GM21825 (cell line): ENCODE measurements around the gene UBE4B.

Experiments
- ATAC-seq: cut with Tn5 transposase; IDR thresholded peaks from one replicate; pipeline ENCODE4 v1.9.1; 2021; ENCODE audit warnings: mild to moderate bottlenecking, moderate library complexity; ENCODE audit not compliant: unreplicated experiment

UBE4B gene

DNA sequence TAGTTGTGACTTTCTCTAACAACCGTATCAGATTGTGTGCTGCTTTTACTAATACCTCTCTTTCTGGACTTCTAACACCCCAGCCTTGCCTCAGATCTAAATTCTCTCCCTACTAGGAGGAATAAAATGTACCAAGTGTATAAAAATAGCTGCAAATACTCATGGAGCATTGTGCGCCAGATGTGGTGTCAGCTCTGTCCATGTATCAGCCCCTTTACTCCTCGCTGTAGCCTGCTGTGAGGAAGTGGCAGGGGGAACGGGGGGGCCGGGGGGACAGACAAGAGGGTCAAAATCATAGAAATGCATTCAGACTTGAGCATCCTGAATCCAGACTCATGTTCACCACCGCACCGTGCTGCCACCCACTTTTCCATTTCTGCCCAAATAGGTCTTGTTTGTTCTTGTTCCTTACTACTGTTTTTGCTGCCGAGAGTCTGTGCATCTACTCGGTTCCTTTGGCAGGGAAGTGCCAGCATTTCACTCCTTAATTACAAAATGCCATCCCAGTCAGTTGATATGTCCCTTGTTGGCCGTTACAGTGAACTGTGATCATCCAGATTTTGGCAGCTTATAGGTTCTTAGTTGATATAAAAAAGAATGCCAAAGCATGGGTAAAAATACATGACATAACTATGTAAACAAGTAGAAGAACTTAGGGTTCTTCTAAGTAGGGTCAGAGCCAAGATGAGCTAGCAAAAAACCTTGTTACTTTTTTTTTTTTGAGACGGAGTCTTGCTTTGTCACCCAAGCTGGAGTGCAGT is 76.4 kb downstream of the UBE4B start:
- no peak for ATAC-seq

DNA sequence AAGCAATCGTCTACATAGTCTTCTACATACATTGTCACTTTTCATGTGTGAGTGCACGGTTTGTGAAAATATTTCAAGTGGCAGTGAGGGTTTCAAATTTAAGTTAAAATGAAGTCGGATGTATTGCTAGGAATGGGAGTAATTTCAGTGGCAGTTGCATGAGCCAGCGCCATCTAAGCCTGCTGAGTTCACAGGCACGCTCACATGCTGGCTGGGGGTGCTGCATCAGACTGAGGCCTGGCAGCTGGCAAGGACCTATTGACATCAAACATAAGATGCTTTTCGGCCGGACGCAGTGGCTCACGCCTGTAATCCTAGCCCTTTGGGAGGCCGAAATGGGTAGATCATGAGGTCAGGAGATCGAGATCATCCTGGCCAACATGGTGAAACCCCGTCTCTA is 80.7 kb downstream of the UBE4B start:
- no peak for ATAC-seq

DNA sequence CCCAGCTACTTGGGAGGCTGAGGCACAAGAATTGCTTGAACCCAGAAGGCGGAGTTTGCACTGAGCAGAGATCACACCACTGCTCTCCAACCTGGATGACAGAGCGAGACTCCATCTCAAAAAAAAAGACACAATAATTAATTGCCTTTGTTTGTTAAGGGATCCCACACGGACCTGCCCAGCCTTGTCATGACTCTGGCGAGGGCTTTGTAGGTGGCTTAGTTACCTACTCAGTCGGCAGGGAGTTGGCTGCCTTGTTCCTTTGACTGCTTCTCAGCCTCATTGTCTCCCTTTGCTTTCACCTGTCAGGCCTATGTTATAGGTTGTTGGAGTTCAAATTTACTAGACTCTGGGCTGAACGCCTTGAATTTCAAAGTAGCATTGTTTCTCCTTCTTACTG is 82.0 kb downstream of the UBE4B start:
- ATAC-seq, result no peak

DNA sequence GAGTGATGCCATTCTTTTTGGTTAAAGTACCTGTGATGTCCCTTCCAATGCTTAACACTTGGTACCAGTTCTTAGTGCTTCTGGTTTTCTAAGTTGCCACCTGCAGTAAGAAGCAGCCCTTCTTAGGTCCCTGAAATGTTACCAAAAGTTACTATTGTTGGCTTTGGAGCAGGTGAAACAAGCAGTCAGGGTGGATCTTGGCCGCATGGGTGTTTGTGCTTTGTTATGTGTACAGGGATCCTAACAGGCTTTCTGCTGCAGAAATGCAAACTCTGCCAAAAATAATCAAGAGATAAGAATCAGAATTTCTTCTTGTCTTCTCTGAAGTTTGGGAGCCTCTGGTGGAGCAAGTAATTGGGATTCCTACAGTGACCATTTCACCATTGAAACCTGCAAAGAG is 84.4 kb downstream of the UBE4B start:
- ATAC-seq, result no peak

DNA sequence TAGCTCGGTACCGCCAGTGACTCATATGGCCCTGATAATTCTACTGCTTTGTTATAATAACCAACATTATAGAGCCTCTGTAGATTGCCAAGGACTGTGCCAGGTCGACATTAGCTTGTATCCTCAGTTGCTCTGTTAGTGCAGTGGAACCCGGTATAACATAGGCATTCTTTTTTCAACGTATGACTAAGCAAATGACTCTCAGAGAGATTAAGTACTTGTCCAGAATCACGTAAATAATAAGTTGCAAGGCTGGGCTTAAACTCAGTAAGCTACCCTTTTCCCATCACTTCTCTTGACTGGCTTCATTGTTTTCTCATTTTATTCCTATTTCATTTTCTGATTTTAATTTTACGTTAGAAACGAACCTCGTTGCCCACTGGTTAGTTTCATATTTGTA is 85.1 kb downstream of the UBE4B start:
- no peak for ATAC-seq

DNA sequence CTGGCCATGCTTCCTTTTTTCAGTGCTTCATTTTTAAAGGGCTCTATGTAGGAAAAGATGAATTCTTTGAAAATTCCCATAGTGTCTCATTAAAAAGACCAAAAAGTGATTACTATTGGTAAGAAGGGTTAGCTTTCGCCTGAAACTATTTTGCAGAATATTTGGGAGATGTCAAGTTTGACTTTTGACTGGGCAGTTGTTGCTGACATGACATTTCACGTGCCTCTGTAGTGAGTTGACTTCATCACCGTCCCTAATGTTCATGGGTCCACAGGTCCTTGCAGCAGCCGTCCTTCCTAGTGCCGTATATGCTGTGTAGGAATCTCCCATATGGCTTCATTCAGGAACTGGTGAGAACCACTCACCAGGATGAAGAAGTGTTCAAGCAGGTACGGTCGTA is 88.9 kb downstream of the UBE4B start:
- no peak for ATAC-seq

DNA sequence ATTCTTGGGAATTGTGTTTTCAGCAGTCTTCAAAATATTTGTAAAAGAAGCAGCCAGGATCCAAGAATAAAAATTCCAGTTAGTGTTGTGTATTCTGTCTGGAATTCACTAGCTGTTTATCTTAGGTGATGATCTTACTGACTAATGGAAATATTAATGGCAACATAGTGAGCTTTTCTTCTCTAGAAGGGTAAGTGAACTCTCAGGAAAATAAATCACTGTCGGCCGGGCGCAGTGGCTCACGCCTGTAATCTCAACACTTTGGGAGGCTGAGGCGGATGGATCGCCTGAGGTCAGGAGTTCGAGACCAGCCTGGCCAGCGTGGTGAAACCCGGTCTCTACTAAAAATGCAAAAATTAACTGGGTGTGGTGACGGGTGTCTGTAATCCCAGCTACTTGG is 90.2 kb downstream of the UBE4B start:
- ATAC-seq, result no peak

DNA sequence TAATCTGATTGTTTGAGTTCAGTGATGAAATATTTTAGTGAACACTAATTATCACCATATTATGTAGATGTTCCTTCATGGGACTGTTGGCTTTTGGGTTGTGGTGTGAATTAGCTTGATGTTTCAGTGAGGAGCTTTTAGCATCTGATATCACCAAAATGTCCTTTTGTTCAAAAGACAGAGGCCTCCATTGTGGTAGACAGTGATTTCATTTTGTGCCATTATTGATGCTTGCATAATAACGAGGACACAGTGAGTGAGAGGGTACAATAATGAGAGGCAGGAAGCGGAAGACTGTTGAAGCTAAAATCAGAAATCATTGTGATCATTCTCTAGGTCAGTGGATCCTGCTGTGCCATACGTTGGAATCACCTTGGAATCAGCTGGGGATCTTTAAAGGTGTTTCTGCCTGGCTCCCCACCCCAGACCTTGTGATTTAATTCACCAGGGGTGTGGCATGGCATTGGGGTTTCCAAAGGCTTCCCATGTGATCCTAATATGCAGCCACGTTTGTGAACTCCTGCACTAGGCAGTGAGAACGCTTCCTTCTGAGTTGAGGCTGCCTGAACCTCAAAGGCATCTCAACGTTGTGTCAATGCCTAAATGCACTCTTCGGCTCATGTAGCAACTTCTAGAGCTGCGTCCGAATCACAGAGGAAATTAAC is 95.5 kb downstream of the UBE4B start:
- ATAC-seq, result no peak

DNA sequence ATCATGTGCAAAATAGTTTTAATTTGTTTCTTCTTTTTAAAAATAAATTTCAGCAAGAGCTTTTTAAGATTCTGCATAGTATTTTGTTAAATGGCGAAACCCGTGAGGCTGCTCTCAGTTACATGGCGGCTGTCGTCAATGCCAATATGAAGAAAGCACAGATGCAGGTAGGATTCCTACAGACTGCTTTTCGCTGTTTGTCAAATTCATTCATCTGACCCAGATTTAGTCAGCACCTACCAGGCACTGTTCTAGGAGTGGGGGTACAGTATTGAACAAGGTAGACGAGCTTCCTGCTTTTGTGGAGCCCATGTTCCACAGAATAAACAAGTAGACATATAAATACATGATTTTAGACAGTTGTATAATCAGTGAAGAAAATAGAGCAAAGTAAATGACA is 99.6 kb downstream of the UBE4B start:
- no peak for ATAC-seq

DNA sequence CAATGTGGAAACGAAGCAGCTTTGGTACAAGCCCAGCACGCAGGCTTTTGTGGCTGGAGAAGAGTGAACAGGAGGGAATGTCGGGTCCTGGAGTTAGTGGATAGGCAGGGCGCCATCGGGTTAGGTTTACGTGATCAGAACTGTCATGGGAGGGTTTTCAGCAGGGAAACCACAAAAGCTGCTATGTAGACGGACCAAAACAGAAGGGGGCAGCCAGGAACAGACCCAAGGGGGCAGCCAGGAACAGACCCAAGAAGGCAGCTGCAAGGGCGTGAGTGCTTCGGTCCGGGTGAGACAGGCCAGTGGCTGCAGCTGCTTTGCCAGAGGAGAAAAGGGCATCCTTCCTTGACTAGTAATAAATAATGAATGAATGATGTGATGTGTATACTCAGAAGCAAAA is 100.1 kb downstream of the UBE4B start:
- ATAC-seq, result no peak

DNA sequence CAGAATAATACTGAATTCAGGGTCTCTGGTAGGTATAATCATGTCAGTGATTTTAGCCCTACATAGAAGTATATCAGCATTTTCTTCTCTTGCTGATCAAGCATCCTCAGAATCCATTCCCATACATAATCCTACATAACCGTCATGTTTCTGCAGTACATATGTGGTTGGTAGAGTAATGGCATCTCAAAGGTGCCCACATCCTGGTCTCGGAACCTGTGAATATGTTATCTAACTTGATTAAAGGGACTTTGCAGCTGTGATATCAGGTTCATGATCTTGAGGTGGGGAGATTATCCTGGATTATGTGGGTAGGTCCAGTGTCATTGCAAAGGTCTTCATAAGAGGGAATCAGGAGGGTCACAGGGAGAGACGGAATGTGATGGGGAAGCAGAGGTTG is 108.2 kb downstream of the UBE4B start:
- no peak for ATAC-seq

DNA sequence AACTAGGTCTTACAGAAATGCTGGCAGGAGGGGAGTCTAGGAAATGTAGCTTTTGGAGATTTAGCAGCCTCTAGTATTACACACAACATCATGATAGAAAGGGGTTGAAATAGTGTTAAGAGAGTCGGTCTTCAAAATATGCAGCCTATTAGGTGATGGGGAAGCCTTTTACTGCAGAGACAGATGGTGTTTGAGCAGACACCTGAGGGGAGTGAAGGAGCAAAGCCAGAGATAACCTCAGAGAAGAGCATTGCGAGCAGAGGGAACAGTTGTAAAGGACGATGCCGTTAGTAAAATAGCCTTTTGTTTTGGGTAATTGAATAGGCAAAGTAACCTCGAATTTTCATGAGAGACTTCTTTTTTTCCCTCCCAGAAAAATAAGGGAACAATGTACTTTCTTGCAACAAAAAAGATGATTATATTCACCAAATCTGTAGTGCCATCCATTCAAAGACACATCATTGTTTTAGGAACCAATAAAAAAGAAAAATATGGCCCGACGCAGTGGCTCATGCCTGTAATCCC is 111.3 kb downstream of the UBE4B start:
- ATAC-seq, result no peak

DNA sequence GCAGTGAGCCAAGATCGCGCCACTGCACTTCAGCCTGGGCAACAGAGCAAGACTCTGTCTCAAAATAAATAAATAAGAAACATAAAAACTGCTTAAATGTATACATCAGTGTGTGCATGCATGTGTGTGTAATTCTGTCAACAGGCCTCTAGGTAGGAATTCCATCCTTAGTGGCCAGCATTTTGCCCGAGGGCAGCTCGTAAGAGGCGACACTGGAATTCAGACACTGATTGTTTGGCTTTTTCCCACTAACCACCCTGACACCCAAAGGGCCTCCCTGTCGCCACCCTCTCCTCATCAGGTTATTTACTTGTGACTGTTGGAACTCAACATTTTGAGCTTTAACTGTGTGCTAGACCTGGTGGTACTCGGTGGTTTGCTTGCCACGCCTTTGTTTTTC is 113.6 kb downstream of the UBE4B start:
- no peak for ATAC-seq

DNA sequence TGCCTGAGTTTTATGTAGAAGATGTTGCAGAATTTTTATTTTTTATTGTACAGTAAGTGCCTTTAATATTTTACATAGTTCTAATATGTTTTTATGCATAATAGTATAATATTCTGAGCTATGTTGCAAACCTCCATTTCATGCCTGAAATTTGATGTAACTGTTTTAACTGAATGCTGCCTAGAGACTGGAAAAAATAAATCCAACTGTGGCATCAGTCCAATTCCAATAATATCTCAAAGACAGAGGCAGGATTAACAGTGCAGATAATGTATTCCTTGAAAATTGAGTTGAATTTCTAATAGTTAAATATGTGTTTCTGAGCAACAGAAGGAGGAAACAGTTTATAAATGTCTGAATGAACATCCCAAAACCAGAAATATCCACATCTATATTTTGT is 116.5 kb downstream of the UBE4B start:
- ATAC-seq, result no peak

DNA sequence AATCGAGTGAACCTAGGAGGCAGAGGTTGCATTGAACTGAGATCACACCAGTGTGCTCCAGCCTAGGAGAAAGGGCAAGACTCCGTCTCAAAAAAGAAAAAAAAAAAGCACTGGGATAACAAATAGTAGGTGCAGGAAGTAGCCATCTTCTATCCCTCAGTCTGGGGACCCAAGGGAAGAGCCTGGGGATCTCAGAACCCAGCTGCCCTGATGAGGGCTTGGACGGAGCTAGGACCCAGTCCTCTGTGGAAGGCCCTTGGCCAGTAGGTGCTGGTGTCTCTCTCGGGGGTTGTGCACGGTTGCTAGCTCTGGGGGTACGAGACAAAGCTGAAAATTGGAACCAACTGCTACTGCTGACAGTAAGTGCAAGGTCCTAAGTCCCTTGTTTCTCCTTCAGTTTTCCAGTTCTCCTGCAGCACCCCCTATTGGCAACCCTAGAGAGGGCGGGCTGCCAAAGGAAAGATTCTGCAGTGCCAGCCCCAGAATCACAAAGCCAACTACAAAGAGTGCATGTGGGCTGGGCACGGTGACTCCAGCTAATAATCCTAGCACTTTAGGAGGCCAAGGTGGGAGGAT is 120.0 kb downstream of the UBE4B start:
- ATAC-seq, result no peak

DNA sequence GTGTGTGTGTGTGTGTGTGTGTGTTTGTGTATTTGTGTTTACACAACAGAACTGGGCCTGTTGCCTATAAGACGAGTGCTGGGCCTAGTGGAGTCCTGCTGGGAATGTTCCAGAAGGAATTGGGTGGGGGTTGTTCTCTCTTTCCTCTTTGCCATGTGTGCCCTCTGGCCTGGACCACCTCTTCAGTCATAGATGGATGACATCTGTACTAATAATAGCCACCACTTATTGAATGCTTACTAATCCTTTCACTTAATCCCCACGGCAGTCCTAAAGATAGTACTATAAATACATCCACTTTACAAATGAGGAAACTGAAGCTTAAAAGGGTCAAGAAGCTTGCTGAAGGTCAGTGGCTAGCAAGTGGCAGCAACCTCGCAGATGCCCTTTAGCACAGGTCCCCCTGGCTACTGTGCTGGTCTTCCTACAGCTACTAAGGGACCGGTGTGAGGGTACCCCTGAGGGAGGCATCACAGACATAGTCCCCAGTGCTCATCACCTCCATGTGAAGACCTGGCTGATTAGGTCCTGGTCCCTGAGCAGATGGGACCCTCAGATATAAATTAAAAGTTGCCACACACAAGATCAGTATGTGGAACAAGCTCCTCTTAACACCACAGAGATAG is 122.4 kb downstream of the UBE4B start:
- ATAC-seq, result no peak

DNA sequence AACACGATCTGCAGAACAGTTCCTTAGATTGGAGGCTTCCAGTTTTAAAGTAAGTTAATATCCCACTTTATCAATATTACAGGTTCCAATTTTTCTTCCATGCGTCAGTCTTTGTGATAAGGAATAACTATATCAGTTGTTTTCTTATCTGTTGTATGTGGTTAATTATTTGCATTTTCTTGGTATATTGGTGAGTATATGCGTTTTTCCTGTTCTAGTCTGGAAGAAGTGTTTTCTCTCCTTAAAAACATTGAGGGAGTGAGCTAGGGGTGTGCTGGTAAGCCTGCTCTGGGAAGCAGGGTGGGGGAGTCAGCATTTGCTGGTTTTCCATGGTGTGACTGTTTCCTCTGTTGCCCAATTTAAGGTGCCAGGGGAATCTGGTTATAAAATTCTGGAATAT is 127.4 kb downstream of the UBE4B start:
- no peak for ATAC-seq

DNA sequence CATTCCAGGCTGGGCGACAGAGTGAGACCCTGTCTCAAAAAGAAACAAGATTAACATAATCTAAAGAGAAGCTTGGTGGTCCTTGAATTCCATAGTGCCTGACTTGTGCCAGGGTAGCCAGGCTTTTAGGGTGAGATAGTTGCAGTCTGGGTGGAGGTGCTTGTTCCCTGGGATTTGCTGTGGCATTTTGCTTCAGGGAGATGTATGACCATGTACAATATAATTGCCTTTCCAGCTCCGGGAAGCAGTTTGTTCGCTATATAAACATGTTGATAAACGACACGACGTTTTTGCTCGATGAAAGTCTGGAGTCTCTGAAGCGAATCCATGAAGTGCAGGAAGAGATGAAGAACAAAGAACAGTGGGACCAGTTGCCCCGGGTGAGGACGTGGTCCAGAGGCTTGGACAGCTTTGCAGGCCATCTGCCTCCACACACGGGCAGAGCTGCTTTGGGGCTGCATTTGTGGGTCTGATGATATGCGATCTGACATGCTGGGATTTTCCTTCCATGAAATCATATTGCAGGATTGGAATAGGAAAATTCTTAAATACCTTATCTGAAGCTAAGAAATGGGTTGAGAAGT is 128.2 kb downstream of the UBE4B start:
- ATAC-seq, result no peak

DNA sequence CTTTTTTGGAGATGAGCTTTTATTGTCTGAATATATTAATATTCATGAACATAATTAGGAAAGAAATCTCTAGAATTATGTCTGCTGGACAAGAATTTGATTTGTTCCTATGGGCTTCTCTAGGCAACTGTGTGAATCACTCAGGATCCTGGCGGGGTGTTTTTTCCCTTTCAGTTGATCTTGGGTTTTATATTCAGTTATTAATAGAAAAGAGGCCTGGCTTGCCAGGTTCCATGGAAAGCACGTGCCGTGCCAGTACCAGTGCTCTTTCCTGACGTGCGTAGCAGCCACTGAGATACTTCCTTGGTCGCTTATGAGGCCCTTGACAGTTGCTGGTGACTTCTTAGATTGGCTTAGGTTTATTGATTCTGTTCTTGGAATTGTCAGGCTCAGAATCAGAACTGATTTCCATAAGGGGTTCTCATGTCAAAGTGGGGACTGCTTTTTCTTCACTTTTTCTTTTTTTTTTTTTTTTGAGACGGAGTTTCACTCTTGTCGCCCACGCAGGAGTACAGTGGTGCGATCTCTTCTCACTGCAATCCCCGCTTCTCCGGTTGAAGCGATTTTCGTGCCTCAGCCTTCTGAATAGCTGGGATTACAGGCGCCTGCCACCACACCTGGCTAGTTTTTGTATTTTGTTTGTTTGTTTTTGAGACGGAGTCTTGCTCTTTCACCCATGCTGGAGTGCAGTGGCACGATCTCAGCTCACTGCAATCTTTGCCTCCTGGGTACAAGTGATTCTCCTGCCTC is 129.0 kb downstream of the UBE4B start:
- ATAC-seq, result no peak

DNA sequence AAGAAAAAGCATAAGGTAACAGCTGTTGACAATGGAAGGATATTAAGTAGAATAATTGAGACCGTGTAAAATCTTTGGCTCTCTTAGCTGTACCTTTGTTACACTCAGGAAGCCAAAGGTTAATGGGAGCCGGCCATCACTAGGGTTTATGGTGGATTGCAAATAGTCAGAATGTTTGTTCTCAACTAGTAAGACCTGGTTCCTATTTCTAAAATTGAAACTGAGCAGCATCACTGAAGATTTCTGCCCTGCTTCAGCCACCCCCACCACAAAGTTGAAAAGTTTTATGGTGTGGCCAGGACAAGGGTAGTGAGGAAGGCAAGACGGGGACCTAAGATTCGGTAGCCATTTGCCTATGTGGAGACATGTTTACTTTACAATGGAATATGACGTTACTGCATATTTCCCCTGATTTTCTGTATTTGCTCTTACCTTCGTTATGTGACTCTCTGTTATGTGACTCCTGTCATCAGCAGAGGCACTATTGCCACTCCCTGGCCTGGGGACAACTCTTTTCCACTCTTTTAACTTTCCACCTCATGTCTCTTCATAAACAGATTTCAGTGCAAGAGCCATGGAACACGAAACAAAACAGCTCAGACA is 136.3 kb downstream of the UBE4B start:
- ATAC-seq, result no peak
